GM21381 (cell line): ENCODE data around the gene SIM2.

Experiments
- ATAC-seq: cut with Tn5 transposase; IDR thresholded peaks from one replicate; pipeline ENCODE4 v1.9.1; 2021; ENCODE audit warnings: mild to moderate bottlenecking, moderate library complexity; ENCODE audit not compliant: unreplicated experiment

SIM2 gene

GRCh38 chr21:36699546-36700294, 805 bp downstream of the SIM2 start:
- ATAC-seq: no peak

- no peak for ATAC-seq
Measured at GRCh38 chr21:36700295-36700970, 1.5 kb downstream of the SIM2 start.

GRCh38 chr21:36700971-36701755, 2.2 kb downstream of the SIM2 start:
- ATAC-seq: no peak

GRCh38 chr21:36701756-36702621, 3.1 kb downstream of the SIM2 start:
- no peak for ATAC-seq

GRCh38 chr21:36702622-36702968, 3.7 kb downstream of the SIM2 start:
- ATAC-seq: no peak

- ATAC-seq: no peak
Measured at GRCh38 chr21:36703123-36703522, 4.2 kb downstream of the SIM2 start.

- ATAC-seq: no peak
Measured at GRCh38 chr21:36703626-36704280, 4.8 kb downstream of the SIM2 start.

GRCh38 chr21:36704281-36704957, 5.5 kb downstream of the SIM2 start:
- ATAC-seq: no peak

GRCh38 chr21:36704958-36705678, 6.2 kb downstream of the SIM2 start:
- no peak for ATAC-seq

GRCh38 chr21:36705679-36706481, 7.0 kb downstream of the SIM2 start:
- no peak for ATAC-seq

GRCh38 chr21:36706482-36706852, 7.6 kb downstream of the SIM2 start:
- no peak for ATAC-seq

- ATAC-seq: no peak
Measured at GRCh38 chr21:36706951-36707762, 8.2 kb downstream of the SIM2 start.

- no peak for ATAC-seq
Measured at GRCh38 chr21:36707763-36708285, 8.9 kb downstream of the SIM2 start.

- no peak for ATAC-seq
Measured at GRCh38 chr21:36708286-36709029, 9.5 kb downstream of the SIM2 start.

- no peak for ATAC-seq
Measured at GRCh38 chr21:36709030-36709867, 10.3 kb downstream of the SIM2 start.
